SK-N-MC (cell line): ENCODE data around the gene ARHGEF6.

Experiments used
- EZH2 ChIP-seq: fragments of 200-600 bp; sonication (generic); IDR thresholded peaks from one replicate; pipeline ENCODE4 v1.6.1; 2017; ENCODE audit warnings: antibody characterized with exemption
- POLR2AphosphoS5 ChIP-seq: IDR thresholded peaks from 2 replicates; pipeline ENCODE4 v1.6.1; 2012; ENCODE audit warnings: mild to moderate bottlenecking, low read depth, low read length, borderline replicate concordance

DNA sequence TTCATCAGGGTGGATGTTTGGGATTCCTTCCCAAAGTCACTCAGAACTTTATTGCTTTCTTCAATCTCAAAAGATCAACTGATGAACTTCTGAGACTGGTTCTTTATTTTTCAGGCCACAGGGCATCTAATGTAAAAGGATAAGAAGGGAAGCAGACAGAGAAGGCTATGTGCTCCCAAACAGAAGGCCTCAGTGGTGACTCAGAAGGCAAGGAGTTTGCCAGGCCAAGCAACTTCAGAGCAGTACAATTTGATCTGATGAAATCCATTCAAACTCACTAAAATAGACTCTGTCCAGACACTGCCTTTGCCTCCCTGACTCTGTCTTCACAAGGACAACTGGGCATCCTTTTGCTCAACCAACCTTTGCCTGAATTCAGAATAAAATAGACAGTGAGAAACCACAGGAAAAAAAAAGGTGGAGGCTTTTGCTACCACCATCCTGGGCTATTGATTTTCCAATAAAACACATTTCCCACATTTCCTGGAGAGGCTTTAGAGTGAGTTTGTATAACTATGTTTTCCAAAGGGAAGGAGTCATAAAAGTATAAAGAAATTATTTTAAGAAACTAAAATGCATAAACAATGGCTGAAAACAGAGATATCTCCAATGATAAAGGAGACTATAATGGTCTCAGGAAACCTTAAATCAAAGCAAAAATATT, 55.2 kb downstream of the ARHGEF6 start:
- no peak for TF ChIP-seq POLR2AphosphoS5
- TF ChIP-seq EZH2, result no peak
